SK-N-SH (cell line): ENCODE data around the gene DACT2. TPM values are rescaled to one million over a fixed set of nuclear protein-coding genes. Genes with fewer than 3 reads are reported as not detected.

ENCODE experiments used
- CTCF ChIA-PET: fragments of 300-600, 350-600 bp; formaldehyde crosslinking; extraction: SDS; loops from one replicate; lab custom pipeline; 2021; lab: Yijun Ruan, JAX
- POLR2A ChIA-PET: fragments of 350-600 bp; sonication (Branson Sonifier 250); formaldehyde crosslinking; extraction: SDS; loops from one replicate; lab custom pipeline; 2020; ENCODE audit warnings: antibody characterized with exemption, inconsistent platforms; lab: Yijun Ruan, JAX
- DNase-seq: peaks from one replicate; pipeline ENCODE4 v3.0.0; 2012
- H2AFZ ChIP-seq: fragments of 200-600 bp; sonication (generic); 2 replicates; pipeline ENCODE4 v1.8.1; 2016; ENCODE audit warnings: antibody characterized with exemption, mild to moderate bottlenecking, low read depth
- H3F3A ChIP-seq: fragments of 200-600 bp; sonication (generic); replicated peaks from 2 replicates; pipeline ENCODE3; 2016; ENCODE audit warnings: antibody characterized with exemption, mild to moderate bottlenecking; ENCODE audit not compliant: insufficient read depth
- H3K27ac ChIP-seq, 2 experiments: fragments of 200-500 bp in 1 of 2; fragments of 200-600 bp in 1 of 2; sonication (Bioruptor generic) in 1 of 2; sonication (generic), shearing (Covaris generic) in 1 of 2; 2 replicates each; pipeline versions ENCODE4 v1.5.1 to v1.6.1; 2014 to 2016; ENCODE audit warnings: low read depth in 2 of 2, inconsistent platforms in 1 of 2, low read length in 1 of 2, mild to moderate bottlenecking in 1 of 2, mixed read lengths in 1 of 2
- H3K27me3 ChIP-seq: fragments of 200-600 bp; sonication (generic), shearing (Covaris generic); 2 replicates; pipeline ENCODE4 v1.6.1; 2016; ENCODE audit warnings: mixed run types; ENCODE audit not compliant: insufficient read depth
- H3K36me3 ChIP-seq, 2 experiments: fragments of 200-500 bp in 1 of 2; fragments of 200-600 bp in 1 of 2; sonication (Bioruptor generic) in 1 of 2; sonication (generic) in 1 of 2; replicated peaks in 1 of 2; 2 replicates each; pipeline versions ENCODE3 to v1.5.1; 2014 to 2016; ENCODE audit warnings: low read length in 1 of 2, mild to moderate bottlenecking in 1 of 2; ENCODE audit not compliant: insufficient read depth in 2 of 2, control insufficient read depth in 1 of 2
- H3K4me1 ChIP-seq, 2 experiments: fragments of 200-500 bp in 1 of 2; fragments of 200-600 bp in 1 of 2; sonication (Bioruptor generic) in 1 of 2; sonication (generic), shearing (Covaris generic) in 1 of 2; 2 replicates each; pipeline versions ENCODE4 v1.5.1 to v1.6.1; 2014 to 2016; ENCODE audit warnings: low read depth in 1 of 2, low read length in 1 of 2, mixed run types in 1 of 2; ENCODE audit not compliant: insufficient read depth in 2 of 2, control insufficient read depth in 1 of 2
- H3K4me2 ChIP-seq: fragments of 200-600 bp; sonication (generic), shearing (Covaris generic); 2 replicates; pipeline ENCODE4 v1.6.1; 2017; ENCODE audit warnings: mixed run types
- H3K4me3 ChIP-seq, 2 experiments: fragments of 200-500 bp in 1 of 2; fragments of 200-600 bp in 1 of 2; sonication (Bioruptor generic) in 1 of 2; sonication (generic), shearing (Covaris generic) in 1 of 2; 2 replicates each; pipeline versions ENCODE4 v1.5.1 to v1.8.1; 2014 to 2016; ENCODE audit warnings: low read depth in 2 of 2, inconsistent platforms in 1 of 2, low read length in 1 of 2, mild to moderate bottlenecking in 1 of 2, mixed read lengths in 1 of 2, moderate library complexity in 1 of 2
- H3K79me2 ChIP-seq: fragments of 200-600 bp; sonication (generic); 2 replicates; pipeline ENCODE4 v1.8.1; 2017; ENCODE audit warnings: mild to moderate bottlenecking; ENCODE audit not compliant: insufficient read depth
- H3K9ac ChIP-seq: fragments of 200-600 bp; sonication (generic); 2 replicates; pipeline ENCODE4 v1.6.1; 2017; ENCODE audit warnings: mixed run types
- H3K9me2 ChIP-seq: fragments of 200-600 bp; sonication (generic); 2 replicates; pipeline ENCODE4 v1.6.1; 2017; ENCODE audit warnings: mixed run types
- H3K9me3 ChIP-seq: fragments of 200-600 bp; sonication (generic); 2 replicates; pipeline ENCODE4 v1.6.1; 2017; ENCODE audit warnings: mixed run types, mild to moderate bottlenecking, moderate library complexity
- H4K20me1 ChIP-seq: fragments of 200-600 bp; sonication (generic); 2 replicates; pipeline ENCODE4 v1.6.1; 2017; ENCODE audit warnings: mild to moderate bottlenecking, mixed run types; ENCODE audit not compliant: insufficient read depth
- EP300 ChIP-seq, 2 experiments: IDR thresholded peaks; 2 replicates each; pipeline versions ENCODE4 v1.4.0 to v1.6.1; 2012; ENCODE audit warnings: borderline replicate concordance in 1 of 2, low read depth in 1 of 2, low read length in 1 of 2
- FOSL2 ChIP-seq: IDR thresholded peaks from 2 replicates; pipeline ENCODE4 v1.4.0; 2012; ENCODE audit warnings: low read depth, mild to moderate bottlenecking, moderate library complexity, borderline replicate concordance
- GATA2 ChIP-seq: sonication (generic); formaldehyde crosslinking; IDR thresholded peaks from 2 replicates; pipeline ENCODE4 v1.5.0; 2020; ENCODE audit warnings: mild to moderate bottlenecking, missing genetic modification reagents
- JUND ChIP-seq: IDR thresholded peaks from 2 replicates; pipeline ENCODE4 v1.4.0; 2012
- MEF2A ChIP-seq: IDR thresholded peaks from 2 replicates; pipeline ENCODE4 v1.4.0; 2012; ENCODE audit warnings: low read depth, borderline replicate concordance
- MXI1 ChIP-seq: IDR thresholded peaks from 2 replicates; pipeline ENCODE4 v1.6.1; 2012; ENCODE audit warnings: mild to moderate bottlenecking, low read depth, low read length, improper control_type of control experiment
- RAD21 ChIP-seq: IDR thresholded peaks from 2 replicates; pipeline ENCODE4 v1.6.1; 2012; ENCODE audit warnings: mild to moderate bottlenecking, low read length
- RCOR1 ChIP-seq: fragments of 150-350 bp; IDR thresholded peaks from 2 replicates; pipeline ENCODE4 v1.6.1; 2017; ENCODE audit warnings: antibody characterized with exemption, low read length
- SMC3 ChIP-seq: IDR thresholded peaks from 2 replicates; pipeline ENCODE4 v1.6.1; 2012; ENCODE audit warnings: low read depth, low read length, improper control_type of control experiment
- WGBS: methylation state at CpG from one replicate; pipeline ENCODE4 v1.1.6; 2017; ENCODE audit warnings: low lambda C conversion rate; 5-methylcytosine and 5-hydroxymethylcytosine counted together
- polyA plus RNA-seq, 3 experiments: library from polyadenylated mRNA; depleted of rRNA; stranded (reverse); fragments of >200 nt; gene quantifications; 2 replicates each; pipeline ENCODE4 v1.2.3, GENCODE V29; 2012
- TF ChIP-seq, protein P1 (sequence below): IDR thresholded peaks from 2 replicates; pipeline ENCODE4 v1.4.0; 2012; ENCODE audit warnings: low read depth, borderline replicate concordance
- TF ChIP-seq, protein P2 (sequence below): IDR thresholded peaks from 2 replicates; pipeline ENCODE4 v1.4.0; 2012; ENCODE audit warnings: low read depth, borderline replicate concordance
- TF ChIP-seq, protein P3 (sequence below): IDR thresholded peaks from 2 replicates; pipeline ENCODE4; 2012

Gene DACT2
- polyA plus RNA-seq, 1 of the 3 experiments (the other 2 are of a cell fraction) = not detected

DNA sequence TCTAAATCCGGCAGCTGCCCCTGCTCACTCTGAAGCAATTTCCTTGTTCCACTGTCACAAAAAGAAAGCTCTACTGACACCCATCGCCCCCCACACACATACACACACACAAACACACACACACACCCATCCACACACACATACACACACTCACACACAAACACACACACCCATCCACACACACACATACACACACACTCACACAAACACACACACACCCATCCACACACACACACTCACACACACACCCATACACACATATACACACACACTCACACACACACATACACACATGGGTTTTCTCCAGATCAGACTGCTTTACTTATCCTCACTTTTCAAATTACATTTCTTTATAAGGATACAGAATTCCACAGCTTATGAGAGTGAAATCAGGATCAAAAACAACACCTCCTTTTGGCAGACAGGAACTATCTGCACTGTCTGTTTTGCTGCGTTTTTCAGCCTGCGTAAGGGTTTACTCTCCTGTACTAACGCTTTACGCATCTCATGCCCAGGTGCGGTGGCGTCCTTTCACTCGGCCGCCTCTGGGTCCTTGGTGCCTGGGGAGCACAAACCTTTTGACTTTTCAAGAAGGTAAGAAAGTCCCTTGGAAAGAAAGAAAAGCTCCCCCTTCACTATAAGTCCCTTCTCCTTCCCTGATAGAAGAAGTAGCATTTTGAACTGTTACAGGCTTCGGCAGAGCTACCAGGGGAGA, 8.0 kb downstream of the DACT2 start:
- Histone ChIP-seq H3F3A (no peaks in the 10 kb centered on the region), H3K9me2 (no peaks in the 10 kb centered on the region), H3K9me3 (no peaks in the 10 kb centered on the region), H3K9ac (no peak overlapping the region), H3K36me3 (no peaks in the 10 kb centered on the region), H2AFZ (no peak overlapping the region), H3K4me2 (no peak overlapping the region), H3K4me1 (peaks cover 0 to 9% of the 10 kb centered on the region in 2 experiments; a peak in 1 of 4 replicates), H3K27me3 (no peaks in the 10 kb centered on the region), H4K20me1 (no peaks in the 10 kb centered on the region), H3K27ac (no peak overlapping the region), H3K79me2 (no peaks in the 10 kb centered on the region), H3K4me3 (no peak overlapping the region)
- POLR2A ChIA-PET = no interaction called here
- DNase-seq = no peak
- 70% methylated on average over 11 of the region's 11 CpGs for WGBS
- CTCF ChIA-PET = no interaction called here
- TF ChIP-seq, protein P1, sequence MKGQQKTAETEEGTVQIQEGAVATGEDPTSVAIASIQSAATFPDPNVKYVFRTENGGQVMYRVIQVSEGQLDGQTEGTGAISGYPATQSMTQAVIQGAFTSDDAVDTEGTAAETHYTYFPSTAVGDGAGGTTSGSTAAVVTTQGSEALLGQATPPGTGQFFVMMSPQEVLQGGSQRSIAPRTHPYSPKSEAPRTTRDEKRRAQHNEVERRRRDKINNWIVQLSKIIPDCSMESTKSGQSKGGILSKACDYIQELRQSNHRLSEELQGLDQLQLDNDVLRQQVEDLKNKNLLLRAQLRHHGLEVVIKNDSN = no peak
- TF ChIP-seq, protein P2, sequence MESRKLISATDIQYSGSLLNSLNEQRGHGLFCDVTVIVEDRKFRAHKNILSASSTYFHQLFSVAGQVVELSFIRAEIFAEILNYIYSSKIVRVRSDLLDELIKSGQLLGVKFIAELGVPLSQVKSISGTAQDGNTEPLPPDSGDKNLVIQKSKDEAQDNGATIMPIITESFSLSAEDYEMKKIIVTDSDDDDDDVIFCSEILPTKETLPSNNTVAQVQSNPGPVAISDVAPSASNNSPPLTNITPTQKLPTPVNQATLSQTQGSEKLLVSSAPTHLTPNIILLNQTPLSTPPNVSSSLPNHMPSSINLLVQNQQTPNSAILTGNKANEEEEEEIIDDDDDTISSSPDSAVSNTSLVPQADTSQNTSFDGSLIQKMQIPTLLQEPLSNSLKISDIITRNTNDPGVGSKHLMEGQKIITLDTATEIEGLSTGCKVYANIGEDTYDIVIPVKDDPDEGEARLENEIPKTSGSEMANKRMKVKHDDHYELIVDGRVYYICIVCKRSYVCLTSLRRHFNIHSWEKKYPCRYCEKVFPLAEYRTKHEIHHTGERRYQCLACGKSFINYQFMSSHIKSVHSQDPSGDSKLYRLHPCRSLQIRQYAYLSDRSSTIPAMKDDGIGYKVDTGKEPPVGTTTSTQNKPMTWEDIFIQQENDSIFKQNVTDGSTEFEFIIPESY = no peak
- TF ChIP-seq, protein P3, sequence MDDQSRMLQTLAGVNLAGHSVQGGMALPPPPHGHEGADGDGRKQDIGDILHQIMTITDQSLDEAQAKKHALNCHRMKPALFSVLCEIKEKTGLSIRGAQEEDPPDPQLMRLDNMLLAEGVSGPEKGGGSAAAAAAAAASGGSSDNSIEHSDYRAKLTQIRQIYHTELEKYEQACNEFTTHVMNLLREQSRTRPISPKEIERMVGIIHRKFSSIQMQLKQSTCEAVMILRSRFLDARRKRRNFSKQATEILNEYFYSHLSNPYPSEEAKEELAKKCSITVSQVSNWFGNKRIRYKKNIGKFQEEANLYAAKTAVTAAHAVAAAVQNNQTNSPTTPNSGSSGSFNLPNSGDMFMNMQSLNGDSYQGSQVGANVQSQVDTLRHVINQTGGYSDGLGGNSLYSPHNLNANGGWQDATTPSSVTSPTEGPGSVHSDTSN = no peak
- TF ChIP-seq FOSL2 (no peak), MEF2A (no peak)

DNA sequence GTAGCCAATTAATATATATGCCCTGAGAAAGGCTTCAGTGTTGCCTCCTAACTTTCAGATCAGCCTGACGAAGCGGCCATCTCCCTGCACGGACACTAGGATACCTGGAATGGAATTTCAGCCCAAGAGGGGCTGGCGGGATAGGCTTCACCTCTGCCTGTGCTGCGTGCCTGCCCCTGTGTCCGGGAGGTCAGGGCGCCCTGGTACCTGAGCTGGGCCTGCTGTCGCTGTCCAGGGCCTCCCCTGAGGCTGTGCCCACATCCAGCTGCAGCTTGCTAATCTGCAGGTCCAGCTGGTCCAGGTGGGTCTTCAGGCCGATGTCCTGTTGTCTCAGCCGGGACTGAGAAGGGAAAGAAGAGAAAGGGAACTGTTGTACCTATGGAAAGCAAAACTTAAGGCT, 8.6 kb downstream of the DACT2 start:
- Histone ChIP-seq H3K9ac (no peak overlapping the region), H3K27me3 (no peaks in the 10 kb centered on the region), H3K9me3 (no peaks in the 10 kb centered on the region), H3K4me2 (no peak overlapping the region), H3K27ac (no peak overlapping the region), H4K20me1 (no peaks in the 10 kb centered on the region), H3K4me1 (peaks cover 0 to 9% of the 10 kb centered on the region in 2 experiments; a peak in 1 of 4 replicates), H3F3A (no peaks in the 10 kb centered on the region), H3K79me2 (no peaks in the 10 kb centered on the region), H3K9me2 (no peaks in the 10 kb centered on the region), H3K4me3 (no peak overlapping the region), H2AFZ (no peak overlapping the region), H3K36me3 (no peaks in the 10 kb centered on the region)
- no peak for TF ChIP-seq MXI1
- no peak for TF ChIP-seq SMC3
- no peak for TF ChIP-seq RAD21
- no peak for TF ChIP-seq JUND
- TF ChIP-seq GATA2 (CRISPR knock-in tag) = no peak
- no peak for TF ChIP-seq RCOR1
- TF ChIP-seq EP300 (IDR thresholded peaks at IDR 0.05; ENCODE audit: borderline replicate concordance in 1 of 2, low read depth in 1 of 2, low read length in 1 of 2) = no peak
- no peak for DNase-seq
- ChIA-PET POLR2A (no interaction called here), CTCF (no interaction called here)
- 56% methylated on average over 6 of the region's 10 CpGs for WGBS
